GM19099 (cell line): Measurements from ENCODE around the gene C12orf56.

Experiments
- POLR2A ChIP-seq: IDR thresholded peaks from 3 replicates; pipeline ENCODE4 v1.6.1; 2011; ENCODE audit warnings: low read depth; ENCODE audit not compliant: insufficient read length; ENCODE audit errors: extremely low read depth

C12orf56 gene

DNA sequence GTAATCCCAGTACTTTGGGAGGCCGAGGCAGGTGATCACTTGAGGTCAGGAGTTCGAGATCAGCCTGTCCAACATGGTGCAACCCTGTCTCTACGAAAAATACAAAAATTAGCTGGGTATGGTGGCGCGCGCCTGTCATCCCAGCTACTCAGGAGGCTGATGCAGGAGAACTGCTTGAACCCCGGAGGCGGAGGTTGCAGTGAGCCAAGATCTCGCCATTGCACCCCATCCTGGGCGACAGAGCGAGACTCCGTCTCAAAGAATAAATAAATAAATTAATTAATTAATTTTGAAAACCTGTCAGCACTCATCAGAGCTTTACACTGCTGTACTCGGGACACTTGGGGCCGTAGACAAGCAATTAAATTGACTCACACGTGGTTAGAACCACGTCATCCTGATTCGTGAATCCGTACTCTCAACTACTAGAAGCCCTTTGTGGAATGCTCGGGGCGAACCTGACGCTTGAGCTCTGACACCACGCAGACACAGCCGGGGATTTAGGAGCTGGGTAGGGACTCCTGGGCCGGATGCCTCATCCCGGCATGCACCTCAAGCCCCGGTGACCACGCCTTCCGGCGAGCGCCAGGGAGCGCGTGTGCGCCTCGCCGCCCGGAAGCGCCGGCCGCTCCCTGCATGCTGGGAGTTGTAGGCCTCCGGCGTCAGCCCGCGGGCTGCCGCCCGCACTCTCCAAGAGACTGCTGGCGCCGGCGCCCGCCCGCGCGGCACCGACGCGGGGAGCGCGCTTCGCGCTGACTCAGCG is 13.3 kb upstream of the C12orf56 start, which contains the start of gene XPOT:
XPOT (plus strand) TSS at position 686 of the 763 bp plus-strand sequence. CDS start 5,644 bp downstream, outside the sequence.
- TF ChIP-seq POLR2A = peak; percentile 97

DNA sequence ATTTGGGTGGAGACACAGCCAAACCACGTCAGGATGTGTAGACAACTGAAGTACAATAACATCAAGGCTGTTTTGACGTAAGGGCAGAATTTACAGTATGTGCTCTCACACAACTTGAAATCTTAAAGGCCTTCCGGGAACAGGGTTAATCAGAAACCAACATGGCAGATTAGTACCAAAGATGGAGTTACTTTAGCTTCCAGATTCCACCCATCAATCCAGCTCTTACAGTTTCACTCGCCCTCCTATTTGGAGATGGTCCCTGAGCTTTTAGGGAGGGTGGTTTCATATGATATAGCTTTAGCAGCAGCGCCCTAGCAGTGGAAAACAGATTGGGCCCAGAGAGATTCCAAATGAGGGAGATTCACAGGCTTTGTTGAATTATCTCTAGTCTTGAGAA is 11.6 kb upstream of the C12orf56 start:
- no peak for TF ChIP-seq POLR2A

DNA sequence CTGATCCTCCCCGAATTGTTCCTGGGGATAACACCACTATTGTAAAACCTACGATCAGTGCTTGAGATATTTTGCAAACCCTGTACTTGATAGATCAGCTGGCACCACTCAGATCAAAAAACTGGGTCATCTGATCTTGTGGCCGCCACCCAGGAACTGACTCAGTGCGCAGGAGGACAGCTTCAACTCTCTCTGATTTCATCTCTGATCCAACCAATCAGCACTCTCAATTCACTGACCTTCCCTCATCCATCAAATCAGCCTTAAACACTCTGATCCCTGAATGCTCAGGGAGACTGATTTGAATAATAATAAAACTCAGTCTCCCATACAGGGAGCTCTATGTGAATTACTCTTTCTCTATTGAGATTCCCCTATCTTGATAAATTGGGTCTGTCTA is 9.5 kb upstream of the C12orf56 start:
- TF ChIP-seq POLR2A = no peak

DNA sequence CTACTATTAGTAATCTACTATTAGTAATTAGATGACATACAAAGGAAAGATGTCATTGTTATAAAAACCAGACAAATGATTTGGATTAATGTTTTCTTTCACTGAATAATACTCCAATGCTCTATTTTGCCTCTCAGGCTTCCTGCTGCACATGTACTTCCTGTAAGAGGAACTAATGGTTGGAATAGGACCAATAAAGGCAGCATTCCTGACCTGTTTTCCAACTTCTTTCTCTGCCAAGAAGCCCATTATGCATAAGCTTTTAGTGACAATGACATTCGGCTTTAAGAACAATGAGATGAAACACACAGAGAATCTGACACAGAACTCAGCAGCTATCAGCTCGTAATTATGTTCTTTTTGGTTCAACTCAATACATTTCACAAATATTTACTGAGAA is 5.2 kb upstream of the C12orf56 start:
- TF ChIP-seq POLR2A = no peak

GRCh38 chr12:64392221-64392620 is 1.7 kb upstream of the C12orf56 start:
- no peak for TF ChIP-seq POLR2A

DNA sequence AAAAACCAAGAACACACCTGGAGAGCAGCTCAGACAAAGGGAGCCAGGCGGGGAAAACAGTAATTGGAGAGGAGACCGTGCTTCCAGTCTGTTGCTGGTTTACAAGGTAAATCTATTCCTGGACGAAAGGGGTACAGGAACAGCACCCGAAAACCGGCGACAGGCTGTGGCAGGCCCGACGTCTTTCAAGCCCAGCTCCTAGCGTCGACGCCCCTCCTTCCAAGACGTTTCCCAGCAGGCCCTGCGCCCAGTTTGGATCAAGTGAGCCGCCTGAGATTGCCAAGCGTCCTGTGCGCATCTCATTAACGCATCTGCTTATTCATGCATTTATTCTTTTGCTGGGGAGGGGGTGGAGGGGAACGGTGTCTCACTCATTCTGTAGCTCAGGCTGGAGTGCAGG is 1.4 kb downstream of the C12orf56 start:
- no peak for TF ChIP-seq POLR2A

GRCh38 chr12:64387197-64387816 is 3.3 kb downstream of the C12orf56 start:
- TF ChIP-seq POLR2A = no peak

DNA sequence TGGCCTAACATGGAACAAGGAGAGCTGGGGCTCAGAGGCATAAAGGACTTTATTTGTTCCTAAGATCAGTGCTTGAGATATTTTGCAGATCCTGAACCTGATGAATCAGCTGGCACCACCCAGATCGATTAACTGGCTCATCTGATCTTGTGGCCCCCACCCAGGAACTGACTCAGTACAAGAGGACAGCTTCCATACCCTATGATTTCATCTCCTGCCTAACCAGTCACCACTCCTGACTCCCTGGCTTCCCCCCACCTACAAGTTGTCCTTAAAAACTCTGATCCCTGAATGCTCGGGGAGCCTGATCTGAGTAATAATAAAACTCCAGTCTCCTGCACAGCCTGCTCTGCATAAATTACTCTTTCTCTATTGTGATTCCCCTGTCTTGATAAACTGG is 5.1 kb downstream of the C12orf56 start:
- no peak for TF ChIP-seq POLR2A

- TF ChIP-seq POLR2A = no peak
These were observed 5.5 kb downstream of the C12orf56 start for GRCh38 chr12:64385019-64385418.

DNA sequence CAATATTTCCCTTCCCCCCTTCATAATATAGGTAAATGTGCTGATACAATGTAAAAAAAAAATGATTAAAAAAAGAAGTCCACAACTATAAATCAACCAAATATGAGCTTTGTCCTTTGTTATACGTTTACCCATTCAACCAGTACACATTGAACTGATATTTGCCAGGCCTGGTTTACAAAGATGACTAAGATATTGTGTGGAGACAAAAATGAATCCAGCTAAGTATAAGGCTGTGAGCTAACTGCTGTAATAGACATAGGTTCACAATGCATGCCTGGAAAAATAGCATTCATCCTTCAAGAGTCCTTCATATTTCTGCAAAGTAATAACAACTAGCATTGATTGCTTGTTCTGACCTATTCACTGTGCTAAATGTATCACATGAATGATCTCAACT is 6.9 kb downstream of the C12orf56 start:
- no peak for TF ChIP-seq POLR2A

DNA sequence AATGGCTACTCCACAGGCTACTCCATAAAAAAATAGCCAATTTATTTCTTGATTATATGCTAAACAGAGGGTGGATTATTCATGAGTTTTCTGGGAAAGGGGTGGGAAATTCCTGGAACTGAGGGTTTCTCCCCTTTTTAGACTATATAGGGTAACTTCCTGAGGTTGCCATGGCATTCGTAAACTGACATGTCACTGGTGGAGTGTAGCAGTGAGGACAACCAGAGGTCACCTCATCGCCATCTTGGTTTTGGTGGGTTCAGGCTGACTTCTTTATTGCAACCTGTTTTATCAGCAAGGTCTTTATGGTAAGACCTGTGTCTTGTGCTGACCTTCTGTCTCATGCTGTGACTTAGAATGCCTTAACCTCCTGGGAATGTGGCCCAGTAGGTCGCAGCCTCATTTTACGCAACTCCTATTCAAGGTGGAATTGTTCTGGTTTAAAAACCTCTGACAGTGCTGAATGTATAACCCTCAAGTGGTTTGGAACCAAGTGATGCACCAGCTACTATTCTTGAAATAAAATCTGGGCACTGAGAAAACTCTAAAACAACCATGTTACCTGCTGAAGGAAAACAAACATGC is 27.7 kb downstream of the C12orf56 start:
- no peak for TF ChIP-seq POLR2A

DNA sequence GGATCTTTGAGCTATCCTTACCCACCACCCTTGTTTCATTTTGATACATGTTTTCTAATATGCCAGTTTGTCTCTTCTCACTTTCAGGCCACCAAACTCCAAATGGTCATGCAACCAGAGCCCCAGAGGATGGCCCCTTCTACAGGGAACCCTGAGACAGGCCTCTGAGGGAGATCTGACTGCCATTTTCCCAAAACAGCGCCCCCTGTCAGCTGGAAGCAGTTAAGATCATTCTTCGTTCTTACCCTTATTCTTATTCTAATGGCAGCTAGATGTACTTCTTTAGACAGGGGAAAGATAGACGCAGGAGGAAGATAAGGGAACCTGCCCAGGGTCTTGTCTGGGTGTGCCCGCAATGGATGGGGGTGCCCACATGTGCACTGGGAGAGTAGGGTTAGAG is 38.4 kb downstream of the C12orf56 start:
- no peak for TF ChIP-seq POLR2A

DNA sequence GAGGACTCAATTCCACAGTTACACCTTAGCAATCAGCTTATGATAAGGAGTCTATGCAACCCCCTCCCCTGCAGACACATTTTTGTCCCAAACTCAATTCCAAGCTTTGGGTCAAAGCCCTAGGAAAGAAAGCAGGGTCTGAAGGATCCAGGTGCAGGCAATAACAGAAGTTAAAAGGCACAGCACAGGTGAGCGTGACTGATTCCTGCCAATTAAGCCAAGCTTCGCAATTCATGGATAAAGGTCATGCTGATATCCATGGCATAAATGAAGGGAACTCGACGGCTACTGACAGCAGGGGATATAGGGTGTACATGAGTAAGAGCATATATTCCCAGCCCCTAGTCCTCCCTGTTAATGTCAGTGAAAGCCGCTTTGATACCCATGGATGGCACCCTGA is 39.3 kb downstream of the C12orf56 start:
- TF ChIP-seq POLR2A = no peak

- TF ChIP-seq POLR2A = no peak
These were observed 42.9 kb downstream of the C12orf56 start for GRCh38 chr12:64347630-64348029.

DNA sequence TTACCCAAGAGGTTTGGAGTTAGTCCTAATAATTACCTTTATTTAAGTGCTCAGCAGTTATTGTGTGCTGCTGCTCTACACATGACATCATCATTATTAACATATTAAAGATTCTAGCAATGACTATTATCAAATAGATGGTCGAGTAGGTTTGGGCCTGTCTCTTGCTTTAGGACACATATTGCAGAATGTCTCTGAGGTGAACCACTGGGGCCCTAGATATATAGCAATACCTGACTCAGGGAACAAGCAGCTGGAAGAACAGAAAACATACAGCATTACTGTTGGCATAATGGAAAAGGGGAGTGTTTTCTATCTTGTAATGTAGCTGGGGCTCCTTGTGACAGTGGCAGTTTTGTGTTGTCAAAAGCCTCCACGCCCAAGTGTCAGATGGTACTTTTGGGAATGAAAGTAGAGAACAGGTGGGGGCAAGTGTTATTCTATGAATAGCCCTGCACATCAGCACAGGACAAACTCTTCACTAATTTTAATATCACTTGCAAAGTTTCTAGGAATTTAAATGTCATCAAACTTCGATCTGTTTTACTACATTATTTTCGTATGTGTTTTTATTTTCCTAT is 54.6 kb downstream of the C12orf56 start:
- TF ChIP-seq POLR2A = no peak

GRCh38 chr12:64332938-64333337 is 57.6 kb downstream of the C12orf56 start:
- TF ChIP-seq POLR2A = no peak
